Neuronal stem cell (in vitro differentiated cells): ENCODE measurements around the gene P2RY8.

Source experiments
- DNase-seq: peaks from one replicate; pipeline ENCODE4 v3.0.0-alpha.2; 2013; ENCODE audit warnings: low spot score
- H2AFZ ChIP-seq: one replicate; pipeline ENCODE4 v1.6.1; 2013; ENCODE audit warnings: mild to moderate bottlenecking, low read length, inconsistent platforms
- H2AK5ac ChIP-seq: 2 replicates; pipeline ENCODE4 v1.6.1; 2013; ENCODE audit warnings: low read depth, mild to moderate bottlenecking, inconsistent platforms, low read length, moderate library complexity, mixed read lengths
- H2BK120ac ChIP-seq: 2 replicates; pipeline ENCODE4 v1.6.1; 2013; ENCODE audit warnings: low read depth, mild to moderate bottlenecking, inconsistent platforms, low read length, moderate library complexity, mixed read lengths
- H2BK12ac ChIP-seq: one replicate; pipeline ENCODE4 v1.6.1; 2013; ENCODE audit warnings: low read length, inconsistent platforms
- H2BK15ac ChIP-seq: 2 replicates; pipeline ENCODE4 v1.6.1; 2013; ENCODE audit warnings: mild to moderate bottlenecking, low read length, inconsistent platforms, mixed read lengths
- H2BK5ac ChIP-seq: one replicate; pipeline ENCODE4 v1.6.1; 2013; ENCODE audit warnings: inconsistent platforms, mild to moderate bottlenecking, low read length, moderate library complexity
- H3K14ac ChIP-seq: one replicate; pipeline ENCODE4 v1.6.1; 2013; ENCODE audit warnings: low read length, inconsistent platforms
- H3K18ac ChIP-seq: 2 replicates; pipeline ENCODE4 v1.6.1; 2013; ENCODE audit warnings: low read length, inconsistent platforms
- H3K23ac ChIP-seq: 2 replicates; pipeline ENCODE4 v1.6.1; 2013; ENCODE audit warnings: low read depth, mild to moderate bottlenecking, mixed read lengths, low read length, inconsistent platforms; ENCODE audit not compliant: poor library complexity
- H3K27ac ChIP-seq: replicated peaks from 3 replicates; pipeline ENCODE4 v1.5.1; 2013; ENCODE audit warnings: low read length, inconsistent platforms
- H3K27me3 ChIP-seq, 3 experiments: 2 replicates each; pipeline ENCODE4 v1.6.1; 2013; ENCODE audit warnings: low read length in 3 of 3, mild to moderate bottlenecking in 2 of 3, inconsistent platforms in 1 of 3, low read depth in 1 of 3, mixed read lengths in 1 of 3, moderate library complexity in 1 of 3; ENCODE audit not compliant: control insufficient read depth in 3 of 3, insufficient read depth in 3 of 3
- H3K36me3 ChIP-seq, 2 donors: replicated peaks in 1 of 2; 2 replicates each; pipeline ENCODE4 v1.6.1; 2013; ENCODE audit warnings: low read length in 2 of 2; ENCODE audit not compliant: control insufficient read depth in 2 of 2, insufficient read depth in 2 of 2
- H3K4ac ChIP-seq: 2 replicates; pipeline ENCODE4 v1.6.1; 2013; ENCODE audit warnings: inconsistent platforms, mild to moderate bottlenecking, low read length, moderate library complexity
- H3K4me1 ChIP-seq, 2 donors: 1 replicate in 1 of 2; 2 replicates in 1 of 2; pipeline ENCODE4 v1.6.1; 2013; ENCODE audit warnings: low read length in 2 of 2, low read depth in 1 of 2; ENCODE audit not compliant: control insufficient read depth in 2 of 2, insufficient read depth in 1 of 2
- H3K4me2 ChIP-seq: one replicate; pipeline ENCODE4 v1.6.1; 2013; ENCODE audit warnings: mild to moderate bottlenecking, low read length, inconsistent platforms; ENCODE audit not compliant: insufficient read depth, poor library complexity, severe bottlenecking
- H3K4me3 ChIP-seq, 2 donors: 2 replicates each; pipeline ENCODE4 v1.5.1; 2013; ENCODE audit warnings: low read length in 2 of 2, mild to moderate bottlenecking in 2 of 2, inconsistent platforms in 1 of 2, moderate library complexity in 1 of 2
- H3K79me1 ChIP-seq: one replicate; pipeline ENCODE4 v1.6.1; 2013; ENCODE audit warnings: low read depth, mild to moderate bottlenecking, inconsistent platforms, low read length, moderate library complexity
- H3K9ac ChIP-seq: one replicate; pipeline ENCODE4 v1.6.1; 2013; ENCODE audit warnings: mild to moderate bottlenecking, low read depth, low read length, inconsistent platforms; ENCODE audit not compliant: poor library complexity
- H3K9me3 ChIP-seq, 2 donors: replicated peaks in 1 of 2; 2 replicates each; pipeline versions ENCODE3 to v1.6.1; 2013; ENCODE audit warnings: low read length in 2 of 2, mild to moderate bottlenecking in 2 of 2, inconsistent platforms in 1 of 2, low read depth in 1 of 2, mixed read lengths in 1 of 2, moderate library complexity in 1 of 2; ENCODE audit not compliant: control insufficient read depth in 2 of 2, insufficient read depth in 1 of 2
- H4K8ac ChIP-seq: one replicate; pipeline ENCODE4 v1.6.1; 2013; ENCODE audit warnings: low read depth, mild to moderate bottlenecking, inconsistent platforms, low read length, moderate library complexity
- H4K91ac ChIP-seq: one replicate; pipeline ENCODE4 v1.6.1; 2013; ENCODE audit warnings: low read length, low read depth, mild to moderate bottlenecking, inconsistent platforms; ENCODE audit not compliant: poor library complexity
- WGBS, 2 donors: extraction: QIAGEN DNeasy Blood & Tissue Kit; methylation state at CpG; one replicate each; pipeline ENCODE4 v1.1.7; 2013; ENCODE audit warnings: missing lambda C conversion rate in 2 of 2, mixed read lengths in 1 of 2; ENCODE audit not compliant: insufficient read length in 2 of 2, insufficient replicate concordance in 1 of 2; ENCODE audit errors: extremely low coverage in 2 of 2; 5-methylcytosine and 5-hydroxymethylcytosine counted together

P2RY8 gene

GRCh38 chrX:1502853-1503252 lies 34.1 kb downstream of the P2RY8 start:
- H3K18ac ChIP-seq = no peak overlapping the region
- H2BK120ac ChIP-seq = no peak overlapping the region
- H3K27me3 ChIP-seq = no peaks in the 10 kb centered on the region
- no peak overlapping the region for H3K14ac ChIP-seq
- H2AK5ac ChIP-seq = no peak overlapping the region
- no peak overlapping the region for H2BK15ac ChIP-seq
- no CpG with 5 or more reads among the region's 8 CpGs for WGBS, 2 donors
- no peak overlapping the region for H3K4me3 ChIP-seq
- H3K9me3 ChIP-seq = no peaks in the 10 kb centered on the region
- no peak overlapping the region for H3K9ac ChIP-seq
- no peak overlapping the region for H3K4ac ChIP-seq
- no peak overlapping the region for H2AFZ ChIP-seq
- no peak for DNase-seq
- H3K4me2 ChIP-seq = no peak overlapping the region
- no peak overlapping the region for H2BK5ac ChIP-seq
- H3K4me1 ChIP-seq = no peaks in the 10 kb centered on the region
- no peak overlapping the region for H2BK12ac ChIP-seq
- no peaks in the 10 kb centered on the region for H3K79me1 ChIP-seq
- H4K91ac ChIP-seq = no peak overlapping the region
- no peak overlapping the region for H4K8ac ChIP-seq
- H3K36me3 ChIP-seq = no peaks in the 10 kb centered on the region
- no peak overlapping the region for H3K23ac ChIP-seq
- H3K27ac ChIP-seq = no peak overlapping the region

GRCh38 chrX:1502241-1502640 lies 34.7 kb downstream of the P2RY8 start:
- Histone ChIP-seq H3K9ac (no peak overlapping the region), H3K14ac (no peak overlapping the region), H4K91ac (no peak overlapping the region), H2AFZ (no peak overlapping the region), H3K4me3 (no peak overlapping the region), H3K36me3 (no peaks in the 10 kb centered on the region), H3K4ac (no peak overlapping the region), H3K18ac (peak overlapping the region; percentile 33), H2BK120ac (no peak overlapping the region), H3K23ac (peak overlapping the region; percentile 55), H4K8ac (no peak overlapping the region), H3K4me1 (no peaks in the 10 kb centered on the region), H3K4me2 (no peak overlapping the region), H3K27ac (no peak overlapping the region), H2BK15ac (peak overlapping the region; percentile 58), H3K9me3 (no peaks in the 10 kb centered on the region), H2BK12ac (no peak overlapping the region), H3K79me1 (no peaks in the 10 kb centered on the region), H2BK5ac (no peak overlapping the region), H3K27me3 (no peaks in the 10 kb centered on the region), H2AK5ac (peak overlapping the region; percentile 47)
- WGBS, 2 donors = no CpG with 5 or more reads among the region's 12 CpGs
- no peak for DNase-seq

DNA sequence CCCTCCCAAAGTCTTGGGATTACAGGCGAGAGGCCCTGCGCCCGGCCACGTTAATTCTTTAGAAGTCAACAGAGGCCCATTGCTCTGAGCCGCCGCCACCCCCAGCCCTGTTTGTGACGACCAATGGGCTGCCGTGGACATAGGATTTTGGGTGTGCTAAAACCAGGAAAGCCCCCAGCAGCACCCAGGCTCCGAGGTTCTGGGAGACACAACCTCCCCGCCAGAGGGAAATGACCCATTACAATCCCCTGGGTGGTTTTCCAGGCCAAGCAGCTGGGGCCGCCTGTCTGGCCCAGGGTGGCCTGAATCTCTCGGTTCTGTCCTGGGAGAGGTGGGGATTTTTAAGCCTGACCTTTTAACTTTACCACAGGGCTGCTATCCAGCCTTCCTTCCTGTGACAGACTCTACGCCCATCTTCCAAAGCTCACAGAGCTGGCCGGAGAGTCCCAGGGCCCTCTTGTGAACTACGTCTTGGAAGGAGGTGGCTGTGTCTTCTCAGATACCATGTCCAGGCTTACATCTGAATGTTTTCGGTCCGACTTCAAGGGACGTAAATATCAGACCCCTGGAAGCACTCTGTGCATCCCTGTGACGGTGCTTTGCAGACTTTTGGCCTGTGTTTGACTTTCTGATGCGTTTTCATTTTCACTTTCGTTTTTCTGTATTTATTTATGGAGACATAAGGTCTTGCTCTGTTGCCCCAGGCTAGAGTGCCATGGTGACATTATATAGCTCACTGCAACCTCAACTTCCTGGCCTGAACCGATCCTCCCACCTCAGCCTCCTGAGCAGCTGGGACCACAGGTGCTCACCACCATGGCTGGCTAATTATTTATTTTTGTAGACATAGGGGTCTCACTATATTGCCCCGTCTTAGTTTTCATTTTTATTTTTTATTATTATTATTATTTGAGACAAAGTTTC lies 36.0 kb downstream of the P2RY8 start:
- Histone ChIP-seq H3K23ac (no peak overlapping the region), H3K36me3 (no peaks in the 10 kb centered on the region), H2BK5ac (no peak overlapping the region), H3K4me2 (no peak overlapping the region), H2AK5ac (peak overlapping the region; percentile 68), H3K9ac (no peak overlapping the region), H4K91ac (no peak overlapping the region), H3K79me1 (no peaks in the 10 kb centered on the region), H3K4me1 (no peaks in the 10 kb centered on the region), H3K27ac (no peak overlapping the region), H3K27me3 (peaks cover 0 to under 1% (median 0%) of the 10 kb centered on the region in 3 experiments), H2BK12ac (no peak overlapping the region), H3K18ac (no peak overlapping the region), H2AFZ (no peak overlapping the region), H4K8ac (no peak overlapping the region), H2BK120ac (no peak overlapping the region), H2BK15ac (no peak overlapping the region), H3K9me3 (no peaks in the 10 kb centered on the region), H3K4me3 (no peak overlapping the region), H3K4ac (no peak overlapping the region), H3K14ac (no peak overlapping the region)
- WGBS, 2 donors = no CpG with 5 or more reads among the region's 23 CpGs
- no peak for DNase-seq

- Histone ChIP-seq H2BK5ac (no peak overlapping the region), H2BK15ac (no peak overlapping the region), H3K4me1 (peaks cover 0 to 1% of the 10 kb centered on the region in 2 donors), H3K23ac (peak overlapping the region; percentile 55), H3K9me3 (peaks cover 0 to 3% of the 10 kb centered on the region in 2 donors), H4K91ac (no peak overlapping the region), H2AK5ac (no peak overlapping the region), H3K36me3 (no peaks in the 10 kb centered on the region), H3K9ac (no peak overlapping the region), H3K27me3 (peaks cover 0 to 7% (median 0%) of the 10 kb centered on the region in 3 experiments), H3K14ac (no peak overlapping the region), H3K4me3 (no peak overlapping the region), H3K79me1 (no peaks in the 10 kb centered on the region), H3K4ac (no peak overlapping the region), H3K18ac (no peak overlapping the region), H2AFZ (peak overlapping the region; percentile 45), H4K8ac (peak overlapping the region; percentile 17), H3K27ac (no peak overlapping the region), H2BK120ac (no peak overlapping the region), H2BK12ac (peak overlapping the region; percentile 58), H3K4me2 (no peak overlapping the region)
- DNase-seq = no peak
- no CpG with 5 or more reads among the region's 12 CpGs for WGBS, 2 donors
Measured at GRCh38 chrX:1496076-1496475, 40.9 kb downstream of the P2RY8 start.
